H1 (cell line): ENCODE measurements around the gene SCAPER. TPM values are rescaled to one million over a fixed set of nuclear protein-coding genes. Genes with fewer than 3 reads are reported as not detected.

Experiments
- CTCF ChIA-PET: fragments of 300-600 bp; sonication (Branson Sonifier 250); formaldehyde crosslinking; loops from one replicate; lab custom pipeline; 2021; ENCODE audit not compliant: partially characterized antibody; lab: Charles Lee
- POLR2A ChIA-PET: fragments of 300-600 bp; sonication (Branson Sonifier 250); formaldehyde crosslinking; loops from one replicate; lab custom pipeline; 2021; ENCODE audit warnings: inconsistent platforms; ENCODE audit not compliant: partially characterized antibody; lab: Charles Lee
- DNase-seq, 2 experiments: peaks; one replicate each; pipeline versions ENCODE4 v3.0.0 to v3.0.0-alpha.2; 2010 to 2022; ENCODE audit warnings: low spot score in 2 of 2, low read depth in 1 of 2, mixed read lengths in 1 of 2
- FAIRE-seq: peaks from 2 replicates; lab custom pipeline; 2011; peaks lifted over from hg19 to GRCh38; lab: Jason Lieb, UNC
- H2AFZ ChIP-seq: 2 replicates; pipeline ENCODE4 v1.8.1; 2012; ENCODE audit warnings: low read length, inconsistent platforms
- H2AK5ac ChIP-seq: 2 replicates; pipeline ENCODE4 v1.6.1; 2013; ENCODE audit warnings: low read depth, low read length
- H2BK120ac ChIP-seq: replicated peaks from 2 replicates; pipeline ENCODE3; 2013; ENCODE audit warnings: low read depth, low read length, inconsistent platforms
- H2BK12ac ChIP-seq: 2 replicates; pipeline ENCODE4 v1.6.1; 2013; ENCODE audit warnings: low read depth, low read length
- H2BK15ac ChIP-seq: 2 replicates; pipeline ENCODE4 v1.6.1; 2013; ENCODE audit warnings: low read length
- H2BK20ac ChIP-seq: 2 replicates; pipeline ENCODE4 v1.6.1; 2013; ENCODE audit warnings: low read length
- H2BK5ac ChIP-seq: 2 replicates; pipeline ENCODE4 v1.6.1; 2013; ENCODE audit warnings: low read depth, low read length
- H3K14ac ChIP-seq: 2 replicates; pipeline ENCODE4 v1.6.1; 2013; ENCODE audit warnings: inconsistent platforms; ENCODE audit not compliant: insufficient read length
- H3K18ac ChIP-seq: 2 replicates; pipeline ENCODE4 v1.6.1; 2013; ENCODE audit warnings: low read length; ENCODE audit errors: extremely low read depth
- H3K23ac ChIP-seq: 2 replicates; pipeline ENCODE4 v1.6.1; 2013; ENCODE audit warnings: inconsistent platforms; ENCODE audit not compliant: insufficient read length
- H3K23me2 ChIP-seq: 2 replicates; pipeline ENCODE4 v1.6.1; 2013; ENCODE audit warnings: low read depth, low read length
- H3K27ac ChIP-seq: 2 replicates; pipeline ENCODE4 v1.6.1; 2011; ENCODE audit warnings: low read depth, low read length, inconsistent platforms
- H3K27me3 ChIP-seq, 4 experiments: replicated peaks in 1 of 4; 1 replicate in 1 of 4; 2 replicates in 3 of 4; pipeline versions ENCODE4 v1.6.1 to v1.8.1; 2011 to 2013; ENCODE audit warnings: low read length in 3 of 4, mild to moderate bottlenecking in 3 of 4, inconsistent platforms in 2 of 4, mixed read lengths in 2 of 4, moderate library complexity in 1 of 4; ENCODE audit not compliant: control insufficient read depth in 3 of 4, insufficient read depth in 3 of 4; ENCODE audit errors: extremely low read depth in 1 of 4
- H3K36me3 ChIP-seq, 4 experiments: 2 replicates each; pipeline versions ENCODE4 v1.6.1 to v1.8.1; 2011 to 2013; ENCODE audit warnings: mild to moderate bottlenecking in 4 of 4, low read length in 3 of 4, moderate library complexity in 2 of 4, control low read depth in 1 of 4, inconsistent platforms in 1 of 4; ENCODE audit not compliant: insufficient read depth in 4 of 4, control insufficient read depth in 2 of 4
- H3K4ac ChIP-seq: replicated peaks from 2 replicates; pipeline ENCODE3; 2013; ENCODE audit warnings: low read length, low read depth, mixed read lengths, inconsistent platforms; ENCODE audit not compliant: insufficient read length
- H3K4me1 ChIP-seq, 4 experiments: replicated peaks in 1 of 4; 1 replicate in 1 of 4; 2 replicates in 3 of 4; pipeline versions ENCODE4 v1.6.1 to v1.8.1; 2011 to 2013; ENCODE audit warnings: low read length in 3 of 4, inconsistent platforms in 2 of 4, mixed read lengths in 1 of 4; ENCODE audit not compliant: insufficient read depth in 4 of 4, control insufficient read depth in 3 of 4
- H3K4me2 ChIP-seq, 2 experiments: 2 replicates each; pipeline versions ENCODE4 v1.6.1 to v1.8.1; 2011 to 2013; ENCODE audit warnings: low read depth in 2 of 2, low read length in 2 of 2, control low read depth in 1 of 2, inconsistent platforms in 1 of 2, mild to moderate bottlenecking in 1 of 2; ENCODE audit not compliant: insufficient read depth in 1 of 2
- H3K4me3 ChIP-seq, 4 experiments: fragments of 200-600, 300-600 bp in 1 of 4; sonication (generic), shearing (Covaris generic), sonication (Bioruptor Twin) in 1 of 4; 2 replicates each; pipeline versions ENCODE4 v1.5.1 to v1.8.1; 2011 to 2016; ENCODE audit warnings: low read length in 4 of 4, low read depth in 3 of 4, control low read depth in 2 of 4, inconsistent platforms in 2 of 4, mild to moderate bottlenecking in 2 of 4, mixed read lengths in 1 of 4, moderate library complexity in 1 of 4; ENCODE audit not compliant: insufficient read depth in 2 of 4; ENCODE audit errors: extremely low read depth in 1 of 4
- H3K56ac ChIP-seq: replicated peaks from 2 replicates; pipeline ENCODE3; 2013; ENCODE audit warnings: low read depth, mild to moderate bottlenecking, mixed read lengths, low read length, inconsistent platforms; ENCODE audit not compliant: insufficient read length
- H3K79me1 ChIP-seq: 2 replicates; pipeline ENCODE4 v1.6.1; 2013; ENCODE audit warnings: low read depth, low read length, control low read depth
- H3K79me2 ChIP-seq, 2 experiments: 2 replicates each; pipeline versions ENCODE4 v1.6.1 to v1.8.1; 2012 to 2013; ENCODE audit warnings: low read length in 2 of 2, mild to moderate bottlenecking in 2 of 2, inconsistent platforms in 1 of 2; ENCODE audit not compliant: insufficient read depth in 2 of 2, control insufficient read depth in 1 of 2
- H3K9ac ChIP-seq, 4 experiments: replicated peaks in 1 of 4; 1 replicate in 1 of 4; 2 replicates in 3 of 4; pipeline versions ENCODE4 v1.6.1 to v1.8.1; 2011 to 2013; ENCODE audit warnings: low read depth in 3 of 4, low read length in 3 of 4, control low read depth in 2 of 4, mild to moderate bottlenecking in 2 of 4, moderate library complexity in 2 of 4, inconsistent platforms in 1 of 4; ENCODE audit errors: extremely low read depth in 1 of 4
- H3K9me3 ChIP-seq, 2 experiments: 2 replicates each; pipeline versions ENCODE4 v1.6.1 to v1.8.1; 2012 to 2013; ENCODE audit warnings: mild to moderate bottlenecking in 2 of 2, moderate library complexity in 2 of 2, control low read depth in 1 of 2, inconsistent platforms in 1 of 2, low read depth in 1 of 2, low read length in 1 of 2, mixed read lengths in 1 of 2; ENCODE audit not compliant: insufficient read depth in 2 of 2
- H4K20me1 ChIP-seq, 2 experiments: replicated peaks in 1 of 2; 2 replicates each; pipeline versions ENCODE3 to v1.8.1; 2011 to 2013; ENCODE audit warnings: inconsistent platforms in 2 of 2, low read length in 2 of 2, mild to moderate bottlenecking in 1 of 2; ENCODE audit not compliant: insufficient read depth in 2 of 2, control insufficient read depth in 1 of 2
- H4K5ac ChIP-seq: 2 replicates; pipeline ENCODE4 v1.6.1; 2013; ENCODE audit warnings: low read length, low read depth, mixed read lengths, inconsistent platforms; ENCODE audit not compliant: insufficient read length
- H4K8ac ChIP-seq: 2 replicates; pipeline ENCODE4 v1.8.0; 2013; ENCODE audit warnings: mild to moderate bottlenecking, moderate library complexity, low read length, inconsistent platforms; ENCODE audit not compliant: insufficient read depth; ENCODE audit errors: extremely low read depth
- H4K91ac ChIP-seq: replicated peaks from 2 replicates; pipeline ENCODE3; 2013; ENCODE audit warnings: low read length, mixed read lengths, inconsistent platforms; ENCODE audit not compliant: insufficient read length
- ATF2 ChIP-seq: IDR thresholded peaks from 2 replicates; pipeline ENCODE4 v1.6.1; 2012; ENCODE audit warnings: low read length, inconsistent platforms
- GABPA ChIP-seq: IDR thresholded peaks from 2 replicates; pipeline ENCODE4 v1.6.1; 2011; ENCODE audit warnings: mild to moderate bottlenecking, low read length, moderate library complexity, borderline replicate concordance; ENCODE audit not compliant: insufficient read depth
- TAF7 ChIP-seq: optimal IDR thresholded peaks from 2 replicates; pipeline ENCODE3; 2011; ENCODE audit warnings: low read depth, mild to moderate bottlenecking, inconsistent platforms, low read length, moderate library complexity, borderline replicate concordance
- WGBS, 2 experiments: shearing (Covaris generic) in 1 of 2; methylation state at CpG; one replicate each; pipeline versions ENCODE4 v1.1.6 to v1.1.7; 2013 to 2015; ENCODE audit warnings: low lambda C conversion rate in 2 of 2, mixed read lengths in 2 of 2, inconsistent platforms in 1 of 2, low coverage in 1 of 2, missing lambda C conversion rate in 1 of 2; ENCODE audit not compliant: insufficient replicate concordance in 2 of 2, insufficient coverage in 1 of 2, insufficient read length in 1 of 2; ENCODE audit errors: extremely low coverage in 1 of 2, missing lambda C conversion rate in 1 of 2; 5-methylcytosine and 5-hydroxymethylcytosine counted together
- polyA plus RNA-seq, 7 experiments: library from polyadenylated mRNA; depleted of rRNA in 3 of 7; stranded (reverse) in 5 of 7; unstranded in 2 of 7; fragments of >200 nt in 5 of 7; fragments of 200-250 nt in 2 of 7; gene quantifications; 1 replicate in 5 of 7; 2 replicates in 1 of 7; 4 replicates in 1 of 7; pipeline versions ENCODE4 v1.2.1 to v1.2.3, GENCODE V29; 2011 to 2013; ENCODE audit warnings: missing spikeins in 2 of 7, mixed read lengths in 2 of 7
- total RNA-seq: library from RNA; stranded (reverse); fragmentation: NEBNext Ultra II Directional; extraction: Animal tissue kit (Norgen Biotek cat#: 25700); gene quantifications from 2 replicates; pipeline ENCODE4 v1.2.1, GENCODE V29; 2021

SCAPER gene
- total and polyA plus RNA-seq, 2 of the 8 experiments (the other 6 are each of a cell fraction or from before 2014, with no cell fraction given), result 1.6 to 6.8 TPM

- 83% methylated on average over 3 of the region's 3 CpGs; no CpG with 5 or more reads in 1 of the 2 experiments for WGBS, 2 experiments
- DNase-seq (no peak), FAIRE-seq (no peak)
- no peaks in the 10 kb centered on the region for H3K79me1 ChIP-seq
- peaks cover 0 to 3% (median 0%) of the 10 kb centered on the region in 4 experiments; a peak in 2 of 7 replicates for H3K4me1 ChIP-seq
- no peak overlapping the region for H4K8ac ChIP-seq
- no peak overlapping the region for H2BK120ac ChIP-seq
- no peak overlapping the region for H3K27ac ChIP-seq
- H3K36me3 ChIP-seq, result peaks cover 0 to 6% (median 1%) of the 10 kb centered on the region in 4 experiments; a peak in 2 of 8 replicates
- H3K79me2 ChIP-seq, result peaks cover 0 to 13% of the 10 kb centered on the region in 2 experiments; a peak in 2 of 4 replicates
- H3K4me2 ChIP-seq, result no peak overlapping the region
- no peak overlapping the region for H2BK15ac ChIP-seq
- H3K4ac ChIP-seq, result no peak overlapping the region
- no peak overlapping the region for H3K56ac ChIP-seq
- H2BK20ac ChIP-seq, result no peak overlapping the region
- no peak overlapping the region for H2BK5ac ChIP-seq
- no peak overlapping the region for H2BK12ac ChIP-seq
- no peak overlapping the region for H3K23ac ChIP-seq
- no peak overlapping the region for H2AFZ ChIP-seq
- CTCF ChIA-PET, result no interaction called here
- H2AK5ac ChIP-seq, result no peak overlapping the region
- no peak for TF ChIP-seq GABPA
- no peak for TF ChIP-seq TAF7
- TF ChIP-seq ATF2, result no peak
- H4K5ac ChIP-seq, result no peak overlapping the region
- no peaks in the 10 kb centered on the region for H4K20me1 ChIP-seq
- H3K14ac ChIP-seq, result no peak overlapping the region
- H3K23me2 ChIP-seq, result no peaks in the 10 kb centered on the region
- H3K9me3 ChIP-seq, result no peaks in the 10 kb centered on the region
- H3K4me3 ChIP-seq, result no peak overlapping the region
- H3K27me3 ChIP-seq, result peaks cover 0 to 1% (median 0%) of the 10 kb centered on the region in 4 experiments; a peak in 1 of 7 replicates
- POLR2A ChIA-PET, result interaction anchor here (1.3 kb wide), 1 partner anchor 8 kb away, joined by 3 read pairs; no protein-coding TSS in a partner anchor
- H4K91ac ChIP-seq, result no peak overlapping the region
- no peak overlapping the region for H3K18ac ChIP-seq
- H3K9ac ChIP-seq, result no peak overlapping the region
These were observed 23.1 kb upstream of the SCAPER start for GRCh38 chr15:76928201-76928600.
